IMR-90 (cell line): ENCODE results near the gene PHACTR3.

Source experiments
- BHLHE40 ChIP-seq: fragments of 150-350 bp; IDR thresholded peaks from 2 replicates; pipeline ENCODE4 v1.6.1; 2016; ENCODE audit warnings: mild to moderate bottlenecking, low read depth, low read length
- CEBPB ChIP-seq: IDR thresholded peaks from 2 replicates; pipeline ENCODE4 v1.6.1; 2012; ENCODE audit warnings: low read depth, low read length, improper control_type of control experiment
- CHD1 ChIP-seq: IDR thresholded peaks from 2 replicates; pipeline ENCODE4 v1.6.1; 2012; ENCODE audit warnings: low read depth, low read length, improper control_type of control experiment
- CTCF ChIP-seq: conservative IDR thresholded peaks from 2 replicates; pipeline ENCODE4 v1.5.1; 2012; ENCODE audit warnings: mild to moderate bottlenecking, low read depth, low read length, improper control_type of control experiment
- FOS ChIP-seq: fragments of 150-350 bp; IDR thresholded peaks from 2 replicates; pipeline ENCODE4 v1.6.1; 2016; ENCODE audit warnings: low read depth, low read length
- MAFK ChIP-seq: IDR thresholded peaks from 2 replicates; pipeline ENCODE4 v1.6.1; 2012; ENCODE audit warnings: low read depth, low read length, improper control_type of control experiment
- MAZ ChIP-seq: IDR thresholded peaks from 2 replicates; pipeline ENCODE4 v1.6.1; 2012; ENCODE audit warnings: low read depth, mild to moderate bottlenecking, low read length, improper control_type of control experiment, moderate library complexity, borderline replicate concordance
- NFE2L2 ChIP-seq: fragments of 150-350 bp; IDR thresholded peaks from 2 replicates; pipeline ENCODE4 v1.6.1; 2016; ENCODE audit warnings: low read depth, mild to moderate bottlenecking, low read length
- POLR2A ChIP-seq: IDR thresholded peaks from 2 replicates; pipeline ENCODE4 v1.6.1; 2012; ENCODE audit warnings: mild to moderate bottlenecking, low read depth, low read length
- RAD21 ChIP-seq: IDR thresholded peaks from 2 replicates; pipeline ENCODE4 v1.6.1; 2012; ENCODE audit warnings: low read length, improper control_type of control experiment
- RCOR1 ChIP-seq: IDR thresholded peaks from 2 replicates; pipeline ENCODE4 v1.6.1; 2012; ENCODE audit warnings: mild to moderate bottlenecking, low read length, improper control_type of control experiment; ENCODE audit not compliant: insufficient replicate concordance
- USF2 ChIP-seq: fragments of 150-350 bp; IDR thresholded peaks from 2 replicates; pipeline ENCODE4 v1.6.1; 2017; ENCODE audit warnings: mild to moderate bottlenecking, antibody characterized with exemption, low read length, low read depth
- TF ChIP-seq, protein P1 (sequence below): fragments of 150-350 bp; IDR thresholded peaks from 2 replicates; pipeline ENCODE4 v1.6.1; 2016; ENCODE audit warnings: low read depth, mild to moderate bottlenecking, low read length, moderate library complexity, borderline replicate concordance

GRCh38 chr20:59748619-59749191 lies 144.4 kb downstream of the PHACTR3 start:
- TF ChIP-seq POLR2A (no peak), CTCF (no peak), RCOR1 (no peak), RAD21 (no peak), USF2 (no peak), FOS (no peak), CHD1 (no peak), MAZ (no peak), NFE2L2 (no peak), BHLHE40 (no peak), MAFK (no peak), CEBPB (peak; percentile 14; the same call in 1 of the 2 replicates)
- TF ChIP-seq, protein P1, sequence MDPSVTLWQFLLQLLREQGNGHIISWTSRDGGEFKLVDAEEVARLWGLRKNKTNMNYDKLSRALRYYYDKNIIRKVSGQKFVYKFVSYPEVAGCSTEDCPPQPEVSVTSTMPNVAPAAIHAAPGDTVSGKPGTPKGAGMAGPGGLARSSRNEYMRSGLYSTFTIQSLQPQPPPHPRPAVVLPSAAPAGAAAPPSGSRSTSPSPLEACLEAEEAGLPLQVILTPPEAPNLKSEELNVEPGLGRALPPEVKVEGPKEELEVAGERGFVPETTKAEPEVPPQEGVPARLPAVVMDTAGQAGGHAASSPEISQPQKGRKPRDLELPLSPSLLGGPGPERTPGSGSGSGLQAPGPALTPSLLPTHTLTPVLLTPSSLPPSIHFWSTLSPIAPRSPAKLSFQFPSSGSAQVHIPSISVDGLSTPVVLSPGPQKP, result no peak
